ENCODE data around the gene XNDC1N.
"Not testable (repeated sequence)": the region's sequence is repeated elsewhere in the genome, so short reads cannot be mapped to it uniquely, and the experiment has no call there.

XNDC1N gene

DNA sequence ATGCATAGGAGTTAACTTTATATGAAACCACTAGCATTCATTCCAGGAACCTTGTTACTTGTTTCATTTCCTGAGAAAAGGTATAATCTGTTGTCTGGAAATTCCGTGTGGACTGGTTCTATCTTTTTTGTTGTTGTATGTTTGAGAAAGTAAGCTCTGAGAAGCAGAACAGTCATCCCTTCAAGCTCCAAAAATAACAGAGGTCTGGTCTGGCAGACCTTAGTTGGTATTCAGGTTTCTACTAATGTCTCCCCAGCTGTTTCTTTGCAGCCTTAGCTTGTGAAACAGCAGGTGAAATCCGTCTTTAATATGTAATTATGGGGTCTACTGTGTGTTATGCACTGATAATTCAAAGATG lies 2.8 kb upstream of the XNDC1N start:
- no peak for DNase-seq

DNA sequence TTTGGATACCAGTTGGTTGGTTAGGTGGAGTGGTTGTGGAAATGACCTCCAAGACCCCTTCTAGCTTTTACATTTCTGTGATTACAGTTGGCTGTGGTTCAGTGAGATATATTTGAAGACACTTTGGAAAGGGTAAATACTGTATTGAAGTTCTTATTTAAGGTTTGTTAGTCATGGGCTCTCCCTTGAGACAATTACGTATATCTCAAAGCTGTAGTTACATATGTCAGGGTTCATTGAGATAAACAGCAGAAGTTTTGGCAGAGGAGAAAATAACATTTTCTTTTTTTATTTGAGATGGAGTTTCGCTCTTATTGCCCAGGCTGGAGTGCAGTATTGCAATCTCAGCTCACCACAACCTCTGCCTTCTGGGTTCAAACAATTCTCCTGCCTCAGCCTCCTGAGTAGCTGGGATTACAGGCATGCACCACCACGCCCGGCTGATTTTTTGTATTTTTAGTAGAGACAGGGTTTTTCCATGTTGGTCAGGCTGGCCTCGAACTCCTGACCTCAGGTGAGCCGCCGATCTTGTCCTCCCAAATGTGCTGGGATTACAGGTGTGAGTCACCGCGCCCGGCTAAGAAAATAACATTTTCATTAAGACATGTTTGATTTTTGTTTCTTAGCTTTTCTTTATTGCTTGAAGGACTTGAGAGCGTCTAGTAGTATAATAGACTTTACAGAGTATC lies 2.3 kb upstream of the XNDC1N start:
- no peak for DNase-seq

DNA sequence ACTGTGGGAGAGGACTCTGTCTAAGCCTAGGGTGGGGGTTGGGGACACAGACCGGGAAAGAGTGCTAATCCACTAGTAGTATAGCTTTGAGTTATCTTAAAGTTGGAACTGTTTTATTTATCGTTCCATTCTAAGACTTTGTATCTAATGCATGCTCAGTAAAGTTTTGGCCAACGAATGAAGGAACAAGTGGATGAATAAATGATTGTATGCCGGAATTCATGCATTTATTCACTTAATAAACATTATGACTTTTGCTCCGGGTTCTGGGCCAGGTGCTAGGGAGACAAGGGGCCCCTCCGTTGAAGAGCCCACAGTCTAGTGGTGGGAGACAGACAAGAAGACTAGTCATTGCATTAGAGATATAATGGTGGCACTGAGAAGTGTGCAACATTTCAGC lies 1.1 kb upstream of the XNDC1N start:
- no peak for DNase-seq

DNA sequence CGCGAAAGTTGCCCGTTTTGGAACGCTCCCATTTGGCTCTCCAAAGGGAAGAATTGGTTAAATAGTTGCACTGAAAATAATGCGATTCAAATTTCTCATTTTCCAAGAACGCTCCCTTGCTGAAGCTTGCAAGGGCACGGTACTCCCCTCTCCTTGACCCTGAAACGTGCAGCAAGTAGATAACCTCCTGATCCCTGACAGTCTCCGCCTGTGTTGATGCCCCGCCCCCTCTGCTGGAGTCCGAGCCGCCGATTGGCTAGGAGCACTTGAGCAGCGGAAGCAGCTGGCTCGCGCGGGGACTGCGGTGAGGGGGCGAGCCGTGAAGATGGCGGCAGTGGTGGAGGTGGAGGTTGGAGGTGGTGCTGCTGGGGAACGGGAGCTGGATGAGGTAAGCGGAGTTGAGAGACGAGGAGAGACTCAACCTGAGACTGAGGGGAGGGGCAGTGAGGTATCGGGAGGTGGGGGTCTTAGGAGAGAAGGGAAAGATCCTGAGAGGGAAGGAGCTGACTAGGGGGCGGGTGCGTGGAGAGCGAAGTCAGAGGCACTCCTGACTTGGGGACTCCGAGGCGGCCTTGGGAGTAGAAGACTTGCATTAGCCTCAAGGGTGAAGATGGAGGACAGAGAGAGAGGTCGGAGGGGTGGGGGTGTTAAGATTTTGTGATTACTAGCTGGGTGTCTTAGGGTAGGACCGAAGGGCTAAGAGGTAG lies 496 bp upstream of the XNDC1N start, which contains the start of gene RNF121:
Gene RNF121, plus strand, starts transcription at position 310 of the 707 bp plus-strand sequence. Its CDS starts 16 bp downstream, at position 326.
- DNase-seq = peak; percentile 92 to 98 (median 95)

DNA sequence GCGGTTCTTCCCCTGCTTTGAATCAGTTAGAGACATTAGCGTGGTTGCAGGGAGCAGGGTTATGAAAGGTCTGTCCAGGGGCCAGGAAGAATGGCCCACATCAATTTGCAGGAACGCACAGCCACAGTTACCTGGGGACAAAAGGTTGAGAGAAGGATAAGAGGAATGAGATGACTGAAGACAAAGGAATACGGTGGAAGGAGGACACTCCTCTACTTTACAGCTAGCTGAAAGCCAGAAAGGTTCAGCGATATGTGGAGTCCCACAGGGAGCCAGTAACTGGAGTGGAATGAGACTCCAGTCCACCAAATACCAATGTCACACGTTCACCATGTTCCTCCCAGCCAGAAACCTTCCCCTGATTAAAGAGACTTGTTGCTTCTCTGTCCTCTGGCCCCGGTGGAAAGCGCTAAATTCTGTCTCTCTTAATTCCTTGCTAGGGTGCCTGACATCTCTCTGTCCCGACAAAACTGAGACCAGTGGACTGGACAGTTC lies 10.7 kb downstream of the XNDC1N start:
- no peak for DNase-seq

DNA sequence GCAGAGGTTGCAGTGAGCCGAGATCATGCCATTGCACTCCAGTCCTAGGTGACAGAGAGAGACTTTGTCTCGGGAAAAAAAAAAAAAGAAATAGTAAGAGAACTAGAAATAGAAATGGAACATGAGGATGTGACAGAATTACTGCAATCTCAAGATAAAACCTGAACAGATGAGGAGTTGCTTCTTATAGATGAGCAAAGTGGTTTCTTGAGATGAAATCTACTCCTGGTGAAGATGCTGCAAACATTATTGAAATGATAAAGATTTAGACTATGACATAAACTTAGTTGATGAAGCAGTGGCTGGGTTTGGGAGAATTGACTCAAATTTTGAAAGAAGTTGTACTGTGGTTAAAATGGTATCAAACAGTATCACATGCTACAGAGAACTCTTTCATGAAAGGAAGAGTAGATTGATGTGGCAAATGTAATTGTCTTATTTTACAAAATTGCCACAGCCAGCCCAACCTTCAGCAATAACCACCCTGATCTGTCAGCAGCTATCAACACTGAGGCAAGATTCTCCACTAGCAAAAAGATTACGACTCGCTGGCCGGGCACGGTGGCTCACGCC lies 13.7 kb downstream of the XNDC1N start:
- DNase-seq = peak in 1 of 5 donors; percentile 36

DNA sequence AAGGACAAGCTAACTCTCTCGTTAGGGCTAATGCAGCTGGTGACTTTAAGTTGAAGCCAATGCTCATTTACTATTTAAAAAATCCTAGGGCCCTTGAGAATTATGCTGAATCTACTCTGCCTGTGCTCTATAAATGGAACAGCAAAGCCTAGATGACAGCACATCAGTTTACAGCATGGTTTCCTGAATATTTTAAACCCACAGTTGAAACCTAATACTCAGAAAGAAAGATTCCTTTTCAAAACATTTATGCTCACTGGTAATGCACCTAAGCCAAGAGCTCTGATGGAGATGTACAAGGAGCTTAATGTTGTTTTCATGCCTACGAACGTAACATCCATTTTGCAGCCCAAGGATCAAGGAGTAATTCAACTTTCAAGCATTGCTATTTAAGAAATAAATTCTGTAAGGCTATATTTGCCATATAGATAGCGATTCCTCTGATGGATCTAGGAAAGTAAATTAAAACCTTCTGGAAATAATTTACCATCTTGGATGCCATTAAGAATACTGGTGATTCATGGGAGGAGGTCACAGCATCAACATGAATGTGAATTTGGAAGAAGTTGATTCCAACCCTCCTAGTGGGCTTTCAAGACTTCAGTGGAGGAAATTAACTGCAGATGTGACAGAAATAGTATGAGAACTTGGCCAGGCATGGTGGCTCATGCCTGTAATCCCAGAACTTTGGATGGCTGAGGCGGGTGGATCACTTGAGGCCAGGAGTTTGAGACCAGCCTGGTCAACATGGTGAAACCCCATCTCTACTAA lies 14.5 kb downstream of the XNDC1N start:
- no peak for DNase-seq

DNA sequence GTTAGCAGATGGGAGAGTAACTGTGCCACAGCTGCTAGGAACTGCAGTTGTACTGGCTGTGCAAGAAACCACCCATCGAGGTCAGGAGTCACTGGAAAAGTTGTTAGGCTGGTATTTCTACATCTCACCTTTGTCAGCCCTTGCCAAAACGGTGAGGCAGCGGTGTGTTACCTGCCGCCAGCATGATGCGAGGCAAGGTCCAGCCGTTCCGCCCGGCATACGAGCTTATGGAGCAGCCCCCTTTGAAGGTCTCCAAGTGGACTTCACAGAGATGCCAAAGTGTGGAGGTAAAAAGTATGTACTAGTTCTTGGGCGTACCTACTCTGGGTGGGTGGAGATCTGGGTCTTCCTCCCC lies 16.4 kb downstream of the XNDC1N start:
- not testable (repeated sequence) for DNase-seq

DNA sequence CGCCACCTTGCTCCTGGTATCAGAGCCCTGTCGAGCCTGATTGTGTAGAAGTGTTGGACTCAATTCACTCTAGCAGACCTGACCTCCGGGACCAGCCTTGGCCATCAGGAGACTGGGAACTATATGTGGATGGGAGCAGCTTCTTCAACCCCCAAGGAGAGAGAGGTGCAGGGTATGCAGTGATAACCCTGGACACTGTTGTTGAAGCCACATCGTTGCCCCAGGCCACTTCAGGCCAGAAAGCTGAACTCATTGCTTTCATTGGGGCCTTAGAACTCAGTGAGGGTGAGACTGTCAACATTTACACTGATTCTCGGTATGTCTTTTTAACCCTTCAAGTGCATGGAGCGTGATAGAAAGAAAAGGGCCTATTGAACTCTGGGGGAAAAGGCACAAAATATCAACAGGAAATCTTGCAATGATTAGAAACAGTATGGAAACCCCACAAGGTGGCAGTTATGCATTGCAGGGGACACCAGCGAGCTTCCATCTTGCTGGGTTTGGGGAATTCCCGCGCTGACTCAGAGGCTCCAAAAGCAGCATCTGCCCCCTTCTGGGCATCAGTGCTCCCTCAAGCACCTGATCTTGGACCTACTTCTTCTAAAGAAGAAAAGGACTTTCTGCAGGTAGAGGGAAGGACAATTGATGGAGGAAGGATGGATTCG lies 16.9 kb downstream of the XNDC1N start:
- DNase-seq = peak in 1 of 5 donors; percentile 53

DNA sequence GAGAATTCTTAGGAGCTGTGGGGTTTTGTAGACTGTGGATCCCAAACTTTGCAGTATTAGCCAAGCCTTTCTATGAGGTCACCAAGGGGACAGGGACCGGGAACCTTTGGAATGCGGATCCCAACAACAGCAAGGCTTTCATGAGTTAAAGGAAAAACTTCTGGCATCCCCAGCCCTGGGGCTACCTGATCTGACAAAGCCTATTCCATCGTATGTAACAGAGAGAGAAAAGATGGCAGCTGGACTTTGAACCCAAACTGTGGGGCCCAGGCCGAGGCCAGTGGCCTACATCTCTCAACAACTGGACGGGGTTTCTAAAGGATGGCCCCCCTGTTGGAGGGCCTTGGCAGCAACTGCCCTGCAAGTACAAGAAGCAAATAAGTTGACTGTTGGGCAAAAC lies 17.6 kb downstream of the XNDC1N start:
- not testable (repeated sequence) for DNase-seq

DNA sequence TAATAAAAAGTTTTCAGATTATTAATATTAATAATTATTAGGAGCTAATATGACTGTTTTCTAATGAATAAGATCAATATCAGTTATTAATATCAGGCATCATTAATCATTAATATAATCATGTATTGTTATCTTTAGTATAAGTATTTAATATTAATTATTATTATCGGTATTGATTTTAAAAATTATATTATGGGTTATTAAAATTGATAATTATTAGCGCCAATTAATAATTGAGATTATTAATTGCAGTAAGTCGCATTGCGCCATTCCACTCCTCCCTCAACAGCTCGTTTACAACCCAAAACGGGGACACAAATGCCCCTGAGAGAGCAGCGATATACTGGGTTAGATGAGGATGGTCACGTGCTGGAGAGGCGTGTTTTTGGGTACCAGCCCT lies 20.2 kb downstream of the XNDC1N start:
- DNase-seq = no peak

DNA sequence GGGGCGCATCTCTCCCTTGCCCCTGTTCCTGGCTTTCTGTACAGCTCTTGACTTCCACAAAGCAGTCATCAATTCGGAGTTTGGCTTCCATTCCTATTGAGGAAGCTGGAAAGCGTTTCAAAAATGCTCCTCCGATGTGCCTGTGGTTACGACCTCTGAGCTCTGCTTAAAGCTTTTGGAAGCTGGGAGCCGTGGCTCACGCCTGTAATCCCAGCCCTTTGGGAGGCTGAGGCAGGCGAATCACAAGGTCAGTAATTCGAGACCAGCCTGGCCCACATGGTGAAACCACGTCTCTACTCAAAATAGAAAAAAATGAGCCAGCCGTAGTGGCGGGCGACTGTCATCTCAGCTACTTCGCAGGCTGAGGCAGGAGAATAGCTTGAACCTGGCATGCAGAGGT lies 27.3 kb downstream of the XNDC1N start:
- DNase-seq = not testable (repeated sequence)

DNA sequence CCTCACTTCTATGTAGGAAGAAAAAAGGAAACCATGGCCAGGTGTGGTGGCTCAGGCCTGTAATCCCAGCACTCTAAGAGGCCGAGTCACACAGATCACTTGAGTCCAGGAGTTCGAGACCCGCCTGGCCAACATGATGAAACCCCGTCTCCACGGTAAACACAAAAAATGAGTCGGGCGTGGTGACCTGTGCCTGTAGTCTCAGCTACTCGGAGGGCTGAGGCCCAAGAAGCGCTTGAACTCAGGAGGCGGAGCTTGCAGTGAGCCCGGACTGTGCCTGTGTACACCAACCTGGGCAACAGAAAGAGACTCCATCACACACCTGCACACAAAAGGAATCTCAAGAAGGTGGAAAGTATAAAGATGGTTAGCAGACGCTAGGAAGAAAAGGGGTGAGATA lies 32.4 kb downstream of the XNDC1N start:
- DNase-seq = no peak

DNA sequence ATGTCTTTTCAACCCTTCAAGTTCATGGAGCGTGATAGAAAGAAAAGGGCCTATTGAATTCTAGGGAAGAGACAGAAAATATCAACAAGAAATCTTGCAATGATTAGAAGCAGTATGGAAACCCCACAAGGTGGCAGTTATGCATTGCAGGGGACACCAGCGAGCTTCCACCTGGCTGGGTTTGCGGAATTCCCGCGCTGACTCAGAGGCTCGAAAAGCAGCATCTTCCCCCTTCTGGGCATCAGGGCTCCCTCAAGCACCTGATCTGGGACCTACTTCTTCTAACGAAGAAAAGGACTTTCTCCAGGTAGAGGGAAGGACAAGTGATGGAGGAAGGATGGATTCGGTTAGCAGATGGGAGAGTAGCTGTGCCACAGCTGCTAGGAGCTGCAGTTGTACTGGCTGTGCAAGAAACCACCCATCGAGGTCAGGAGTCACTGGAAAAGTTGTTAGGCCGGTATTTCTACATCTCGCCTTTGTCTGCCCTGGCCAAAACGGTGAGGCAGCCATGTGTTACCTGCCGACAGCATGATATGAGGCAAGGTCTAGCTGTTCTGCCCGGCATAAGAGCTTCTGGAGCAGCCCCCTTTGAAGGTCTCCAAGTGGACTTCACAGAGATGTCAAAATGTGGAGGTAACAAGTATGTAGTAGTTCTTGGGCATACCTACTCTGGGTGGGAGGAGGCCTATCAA lies 39.1 kb downstream of the XNDC1N start:
- DNase-seq = not testable (repeated sequence)

DNA sequence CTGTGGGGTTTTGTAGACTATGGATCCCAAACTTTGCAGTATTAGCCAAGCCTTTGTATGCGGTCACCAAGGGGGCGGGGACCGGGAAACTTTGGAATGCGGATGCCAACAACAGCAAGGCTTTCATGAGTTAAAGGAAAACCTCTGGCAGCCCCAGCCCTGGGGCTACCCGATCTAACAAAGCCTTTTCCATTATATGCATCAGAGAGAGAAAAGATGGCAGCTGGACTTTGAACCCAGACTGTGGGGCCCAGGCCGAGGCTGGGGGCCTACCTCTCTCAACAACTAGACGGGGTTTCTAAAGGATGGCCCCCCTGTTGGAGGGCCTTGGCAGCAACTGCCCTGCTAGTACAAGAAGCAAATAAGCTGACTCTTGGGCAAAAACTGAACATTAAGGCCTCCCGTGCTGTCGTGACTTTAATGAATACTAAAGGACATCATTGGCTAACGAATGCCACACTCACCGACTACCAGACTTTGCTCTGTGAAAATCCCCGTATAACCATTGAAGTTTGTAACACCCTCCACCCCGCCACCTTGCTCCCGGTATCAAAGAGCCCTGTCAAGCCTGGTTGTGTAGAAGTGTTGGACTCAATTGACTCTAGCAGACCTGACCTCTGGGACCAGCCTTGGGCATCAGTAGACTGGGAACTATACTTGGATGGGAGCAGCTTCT lies 39.9 kb downstream of the XNDC1N start:
- DNase-seq = not testable (repeated sequence)

DNA sequence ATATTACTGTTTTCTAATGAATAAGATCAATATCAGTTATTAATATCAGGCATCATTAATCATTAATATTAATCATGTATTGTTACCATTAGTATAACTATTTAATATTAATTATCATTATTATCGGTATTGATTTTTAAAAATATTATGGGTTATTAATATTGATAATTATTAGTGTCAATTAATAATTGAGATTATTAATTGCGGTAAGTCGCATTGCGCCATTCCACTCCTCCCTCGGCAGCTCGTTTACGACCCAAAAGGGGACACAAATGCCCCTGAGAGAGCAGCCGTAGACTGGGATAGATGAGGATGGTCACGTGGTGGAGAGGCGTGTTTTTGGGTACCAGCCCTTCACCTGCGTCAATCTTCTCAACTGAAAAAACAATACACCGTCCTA lies 42.6 kb downstream of the XNDC1N start:
- DNase-seq = not testable (repeated sequence)

All from T-helper 1 cell (primary cell).